KMS-11 (cell line): ENCODE data around the gene TRPC3.

ENCODE experiments used
- H2AFZ ChIP-seq: fragments of 200-600 bp; sonication (generic); 2 replicates; pipeline ENCODE4 v1.6.1; 2016; ENCODE audit warnings: antibody characterized with exemption, mixed run types, low read depth
- H3K27ac ChIP-seq: fragments of 200-600 bp; sonication (generic); 2 replicates; pipeline ENCODE4 v1.6.1; 2016; ENCODE audit warnings: mild to moderate bottlenecking, mixed run types
- H3K27me3 ChIP-seq: fragments of 200-600 bp; sonication (generic); 2 replicates; pipeline ENCODE4 v1.6.1; 2017; ENCODE audit warnings: mild to moderate bottlenecking, low read depth, mixed run types, moderate library complexity; ENCODE audit not compliant: insufficient read depth
- H3K36me3 ChIP-seq: fragments of 200-600 bp; sonication (generic); 2 replicates; pipeline ENCODE4 v1.6.1; 2017; ENCODE audit warnings: mild to moderate bottlenecking, mixed run types; ENCODE audit not compliant: insufficient read depth
- H3K4me1 ChIP-seq: fragments of 200-600 bp; sonication (generic); 2 replicates; pipeline ENCODE4 v1.6.1; 2016; ENCODE audit warnings: mild to moderate bottlenecking, low read depth, mixed run types; ENCODE audit not compliant: poor library complexity, severe bottlenecking
- H3K4me2 ChIP-seq: fragments of 200-600 bp; sonication (generic); 2 replicates; pipeline ENCODE4 v1.7.0; 2016; ENCODE audit warnings: mild to moderate bottlenecking, mixed run types
- H3K4me3 ChIP-seq: fragments of 200-600 bp; sonication (generic); IDR thresholded peaks from 2 replicates; pipeline ENCODE4 v1.6.1; 2017; ENCODE audit warnings: low read depth, low read length, mixed read lengths; ENCODE audit not compliant: insufficient read depth
- H3K79me2 ChIP-seq: fragments of 200-600 bp; sonication (generic); 2 replicates; pipeline ENCODE4 v1.6.1; 2016; ENCODE audit warnings: low read depth, mixed run types; ENCODE audit not compliant: insufficient read depth
- H3K9ac ChIP-seq: fragments of 200-600 bp; sonication (generic); 2 replicates; pipeline ENCODE4 v1.6.1; 2016; ENCODE audit warnings: mild to moderate bottlenecking, mixed run types
- H4K20me1 ChIP-seq: fragments of 200-600 bp; sonication (generic); 2 replicates; pipeline ENCODE4 v1.6.1; 2016; ENCODE audit warnings: mild to moderate bottlenecking, mixed run types; ENCODE audit not compliant: insufficient read depth
- TF ChIP-seq, protein P1 (sequence below): fragments of 200-600 bp; sonication (generic); conservative IDR thresholded peaks from 2 replicates; pipeline ENCODE4 v1.6.1; 2017; ENCODE audit warnings: low read depth, mild to moderate bottlenecking, antibody characterized with exemption, low read length, moderate library complexity, mixed read lengths

Gene TRPC3

DNA sequence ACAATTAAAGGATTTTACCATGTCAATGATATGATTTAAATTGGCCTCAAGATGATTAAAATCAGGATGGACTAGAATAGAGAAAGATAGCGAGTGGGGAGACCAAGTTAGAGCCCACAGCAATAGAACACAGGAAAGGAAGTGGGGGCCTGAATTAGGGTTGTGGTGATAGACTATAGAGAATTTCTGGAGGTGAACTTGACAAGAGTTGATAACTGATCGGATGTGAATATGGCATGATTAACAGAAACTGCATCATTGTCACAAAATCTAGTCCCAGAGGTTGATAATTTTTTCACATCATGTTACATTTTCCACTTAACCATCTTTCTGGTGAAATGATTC lies 26.3 kb upstream of the TRPC3 start:
- peak overlapping the region; percentile 13; the same call in 1 of the 2 replicates for H3K4me2 ChIP-seq

DNA sequence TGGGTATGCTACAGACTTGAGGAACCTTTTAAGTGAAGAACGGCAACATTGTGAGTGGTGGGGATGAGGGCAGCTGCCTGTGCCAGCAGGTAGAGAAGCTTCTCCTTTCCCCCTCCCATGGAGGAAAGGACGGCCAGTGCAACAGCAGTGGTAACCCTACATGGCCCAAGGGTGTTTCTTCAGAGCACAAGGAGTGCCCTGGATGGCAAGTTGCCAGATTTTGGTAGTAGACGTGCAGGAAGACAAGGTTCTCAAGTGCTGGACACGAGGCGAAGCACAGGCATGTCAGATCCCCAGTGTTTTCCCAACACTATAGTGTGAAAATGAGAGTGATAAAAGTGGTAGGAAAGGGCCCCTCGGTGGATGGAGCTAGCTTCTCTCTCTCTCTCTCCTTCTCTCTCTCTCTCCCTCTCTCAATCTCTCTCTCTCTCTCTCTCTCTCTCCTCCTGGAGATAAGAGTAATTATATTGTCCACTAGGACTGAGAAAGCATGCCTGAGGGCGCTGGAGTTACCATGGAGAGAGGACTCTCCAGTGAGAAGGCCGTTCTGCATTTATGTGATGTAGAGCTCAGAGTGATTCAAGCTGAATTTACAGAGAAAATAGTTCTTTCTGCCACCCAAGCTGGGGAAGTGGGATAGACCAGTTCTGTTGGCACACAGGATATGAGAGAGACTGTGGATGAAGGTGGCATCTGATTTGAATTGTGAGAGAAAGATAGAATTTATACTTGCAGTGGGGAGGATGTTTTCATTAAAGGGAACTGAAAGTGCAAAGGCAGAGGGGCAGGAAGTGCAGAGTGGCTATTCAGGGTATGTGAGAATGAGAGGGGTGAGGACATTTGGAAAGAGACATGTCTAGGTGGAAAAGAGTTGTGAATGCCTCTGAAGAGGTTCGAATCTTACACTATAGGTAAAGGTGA lies 25.7 kb upstream of the TRPC3 start:
- Histone ChIP-seq H3K27ac (no peak overlapping the region), H3K4me3 (no peak overlapping the region), H4K20me1 (no peaks in the 10 kb centered on the region), H3K4me2 (peak overlapping the region; percentile 13; the same call in 1 of the 2 replicates), H2AFZ (peak overlapping the region; percentile 41; the same call in 1 of the 2 replicates), H3K36me3 (no peaks in the 10 kb centered on the region), H3K27me3 (no peaks in the 10 kb centered on the region), H3K79me2 (no peaks in the 10 kb centered on the region), H3K4me1 (peaks cover 10% of the 10 kb centered on the region), H3K9ac (no peak overlapping the region)
- TF ChIP-seq, protein P1, sequence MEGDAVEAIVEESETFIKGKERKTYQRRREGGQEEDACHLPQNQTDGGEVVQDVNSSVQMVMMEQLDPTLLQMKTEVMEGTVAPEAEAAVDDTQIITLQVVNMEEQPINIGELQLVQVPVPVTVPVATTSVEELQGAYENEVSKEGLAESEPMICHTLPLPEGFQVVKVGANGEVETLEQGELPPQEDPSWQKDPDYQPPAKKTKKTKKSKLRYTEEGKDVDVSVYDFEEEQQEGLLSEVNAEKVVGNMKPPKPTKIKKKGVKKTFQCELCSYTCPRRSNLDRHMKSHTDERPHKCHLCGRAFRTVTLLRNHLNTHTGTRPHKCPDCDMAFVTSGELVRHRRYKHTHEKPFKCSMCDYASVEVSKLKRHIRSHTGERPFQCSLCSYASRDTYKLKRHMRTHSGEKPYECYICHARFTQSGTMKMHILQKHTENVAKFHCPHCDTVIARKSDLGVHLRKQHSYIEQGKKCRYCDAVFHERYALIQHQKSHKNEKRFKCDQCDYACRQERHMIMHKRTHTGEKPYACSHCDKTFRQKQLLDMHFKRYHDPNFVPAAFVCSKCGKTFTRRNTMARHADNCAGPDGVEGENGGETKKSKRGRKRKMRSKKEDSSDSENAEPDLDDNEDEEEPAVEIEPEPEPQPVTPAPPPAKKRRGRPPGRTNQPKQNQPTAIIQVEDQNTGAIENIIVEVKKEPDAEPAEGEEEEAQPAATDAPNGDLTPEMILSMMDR, result no peak

More for the DNA sequence above, 26.3 kb upstream of the TRPC3 start:
- TF ChIP-seq, protein P1, result no peak
- H2AFZ ChIP-seq, result peak overlapping the region; percentile 41; the same call in 1 of the 2 replicates
- H3K27me3 ChIP-seq, result no peaks in the 10 kb centered on the region
- H3K9ac ChIP-seq, result no peak overlapping the region
- no peaks in the 10 kb centered on the region for H4K20me1 ChIP-seq
- no peaks in the 10 kb centered on the region for H3K79me2 ChIP-seq
- peaks cover 10% of the 10 kb centered on the region for H3K4me1 ChIP-seq
- H3K27ac ChIP-seq, result no peak overlapping the region
- H3K36me3 ChIP-seq, result no peaks in the 10 kb centered on the region
- H3K4me3 ChIP-seq, result no peak overlapping the region

DNA sequence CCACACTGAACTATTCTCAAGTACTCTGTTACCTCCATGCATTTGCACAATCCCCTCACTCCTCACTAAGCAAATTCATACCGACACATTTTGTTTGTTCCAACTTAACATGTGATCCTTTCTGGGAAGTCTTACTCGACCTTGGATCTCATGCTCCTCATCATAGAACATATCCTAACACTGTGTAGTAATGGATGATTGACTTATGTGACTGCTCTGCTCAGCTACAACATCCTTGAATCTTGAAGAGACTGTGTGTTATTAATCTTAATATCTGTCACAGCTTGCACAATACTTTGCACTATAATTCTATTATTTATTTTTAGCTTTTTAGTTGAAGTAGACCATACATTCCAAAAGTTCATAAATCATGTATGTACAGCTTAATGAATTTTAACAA lies 23.9 kb upstream of the TRPC3 start:
- Histone ChIP-seq H2AFZ (no peak overlapping the region), H3K4me1 (peaks cover 10% of the 10 kb centered on the region), H3K9ac (no peak overlapping the region), H3K79me2 (no peaks in the 10 kb centered on the region), H3K27ac (no peak overlapping the region), H3K4me3 (no peak overlapping the region), H3K36me3 (no peaks in the 10 kb centered on the region), H4K20me1 (no peaks in the 10 kb centered on the region), H3K27me3 (no peaks in the 10 kb centered on the region), H3K4me2 (no peak overlapping the region)
- TF ChIP-seq, protein P1, result no peak

DNA sequence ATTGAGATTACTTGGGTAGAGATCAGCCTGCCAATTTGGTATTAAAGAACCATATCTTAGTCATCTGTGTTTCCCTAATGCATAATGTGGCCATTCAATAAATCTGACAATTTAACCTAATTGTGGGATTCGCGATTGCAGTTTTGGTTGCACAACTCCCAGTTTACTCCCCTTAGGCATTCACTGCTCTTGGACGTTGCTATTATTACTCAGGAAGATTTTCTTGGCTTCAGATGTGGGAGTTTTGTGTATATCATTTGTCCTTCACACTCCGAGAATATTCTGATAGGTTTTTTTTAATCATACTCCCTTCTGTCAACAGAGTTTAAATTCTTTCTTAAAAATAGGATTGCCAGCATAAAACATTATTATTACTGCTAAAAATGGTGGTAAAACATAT lies 22.0 kb upstream of the TRPC3 start:
- Histone ChIP-seq H3K9ac (no peak overlapping the region), H3K27me3 (no peaks in the 10 kb centered on the region), H4K20me1 (no peaks in the 10 kb centered on the region), H3K4me3 (no peak overlapping the region), H3K36me3 (no peaks in the 10 kb centered on the region), H3K4me2 (no peak overlapping the region), H3K79me2 (no peaks in the 10 kb centered on the region), H3K4me1 (peaks cover 10% of the 10 kb centered on the region), H3K27ac (no peak overlapping the region), H2AFZ (no peak overlapping the region)
- TF ChIP-seq, protein P1, result no peak
